ENCODE data around the gene MTMR6.

MTMR6 gene

GRCh38 chr13:25233861-25234260, 53.4 kb downstream of the MTMR6 start:
- no peak for DNase-seq

GRCh38 chr13:25232937-25233515, 54.3 kb downstream of the MTMR6 start:
- H3K4me3 ChIP-seq (ENCODE audit: low read length) = no peak overlapping the region
- H3K27ac ChIP-seq (ENCODE audit: low read length) = no peak overlapping the region
- H3K9me3 ChIP-seq (replicated peaks; ENCODE audit: insufficient read depth, low read length) = no peaks in the 10 kb centered on the region
- no peaks in the 10 kb centered on the region for H4K20me1 ChIP-seq (ENCODE audit: insufficient read depth, low read length)
- no peaks in the 10 kb centered on the region for H3K9me2 ChIP-seq (replicated peaks; ENCODE audit: insufficient read depth, low read length)
- H3F3A ChIP-seq (ENCODE audit: insufficient read depth, low read length) = no peaks in the 10 kb centered on the region
- H3K4me2 ChIP-seq (ENCODE audit: low read depth, low read length) = no peak overlapping the region
- TF ChIP-seq EZH2 (optimal IDR thresholded peaks at IDR 0.05; ENCODE audit: low read depth, low read length) (no peak), EZH2phosphoT487 (IDR thresholded peaks at IDR 0.05; ENCODE audit: low read length) (no peak), CTCF (IDR thresholded peaks at IDR 0.05; ENCODE audit: low read length) (peak; percentile 40)
- H3K36me3 ChIP-seq (replicated peaks; ENCODE audit: insufficient read depth, low read length) = no peaks in the 10 kb centered on the region
- no peak overlapping the region for H2AFZ ChIP-seq (ENCODE audit: low read length)
- no peaks in the 10 kb centered on the region for H3K4me1 ChIP-seq (ENCODE audit: low read length)
- H3K79me2 ChIP-seq (ENCODE audit: low read length) = no peaks in the 10 kb centered on the region
- H3K27me3 ChIP-seq (replicated peaks; ENCODE audit: insufficient read depth, low read length) = no peaks in the 10 kb centered on the region
- no peak for DNase-seq
- H3K9ac ChIP-seq (ENCODE audit: low read length) = no peak overlapping the region

More at GRCh38 chr13:25233861-25234260, 53.4 kb downstream of the MTMR6 start:
- no peaks in the 10 kb centered on the region for H3K9me3 ChIP-seq (replicated peaks; ENCODE audit: insufficient read depth, low read length)
- TF ChIP-seq EZH2 (optimal IDR thresholded peaks at IDR 0.05; ENCODE audit: low read depth, low read length) (no peak), EZH2phosphoT487 (IDR thresholded peaks at IDR 0.05; ENCODE audit: low read length) (no peak), CTCF (IDR thresholded peaks at IDR 0.05; ENCODE audit: low read length) (no peak)
- H3K27ac ChIP-seq (ENCODE audit: low read length) = no peak overlapping the region
- H3K9ac ChIP-seq (ENCODE audit: low read length) = no peak overlapping the region
- H3F3A ChIP-seq (ENCODE audit: insufficient read depth, low read length) = no peaks in the 10 kb centered on the region
- H3K27me3 ChIP-seq (replicated peaks; ENCODE audit: insufficient read depth, low read length) = no peaks in the 10 kb centered on the region
- H2AFZ ChIP-seq (ENCODE audit: low read length) = no peak overlapping the region
- no peaks in the 10 kb centered on the region for H3K9me2 ChIP-seq (replicated peaks; ENCODE audit: insufficient read depth, low read length)
- no peaks in the 10 kb centered on the region for H3K36me3 ChIP-seq (replicated peaks; ENCODE audit: insufficient read depth, low read length)
- no peak overlapping the region for H3K4me2 ChIP-seq (ENCODE audit: low read depth, low read length)
- H3K4me3 ChIP-seq (ENCODE audit: low read length) = no peak overlapping the region
- no peaks in the 10 kb centered on the region for H3K79me2 ChIP-seq (ENCODE audit: low read length)
- H4K20me1 ChIP-seq (ENCODE audit: insufficient read depth, low read length) = no peaks in the 10 kb centered on the region
- no peaks in the 10 kb centered on the region for H3K4me1 ChIP-seq (ENCODE audit: low read length)

GRCh38 chr13:25231517-25231916, 55.8 kb downstream of the MTMR6 start:
- H3K9me2 ChIP-seq (replicated peaks; ENCODE audit: insufficient read depth, low read length) = no peaks in the 10 kb centered on the region
- H3K27me3 ChIP-seq (replicated peaks; ENCODE audit: insufficient read depth, low read length) = no peaks in the 10 kb centered on the region
- TF ChIP-seq EZH2 (optimal IDR thresholded peaks at IDR 0.05; ENCODE audit: low read depth, low read length) (no peak), EZH2phosphoT487 (IDR thresholded peaks at IDR 0.05; ENCODE audit: low read length) (no peak), CTCF (IDR thresholded peaks at IDR 0.05; ENCODE audit: low read length) (no peak)
- DNase-seq = no peak
- H3K9me3 ChIP-seq (replicated peaks; ENCODE audit: insufficient read depth, low read length) = no peaks in the 10 kb centered on the region
- no peak overlapping the region for H2AFZ ChIP-seq (ENCODE audit: low read length)
- H3K4me3 ChIP-seq (ENCODE audit: low read length) = no peak overlapping the region
- H3K4me1 ChIP-seq (ENCODE audit: low read length) = no peaks in the 10 kb centered on the region
- no peak overlapping the region for H3K4me2 ChIP-seq (ENCODE audit: low read depth, low read length)
- H3K9ac ChIP-seq (ENCODE audit: low read length) = no peak overlapping the region
- no peak overlapping the region for H3K27ac ChIP-seq (ENCODE audit: low read length)
- H4K20me1 ChIP-seq (ENCODE audit: insufficient read depth, low read length) = no peaks in the 10 kb centered on the region
- no peaks in the 10 kb centered on the region for H3K36me3 ChIP-seq (replicated peaks; ENCODE audit: insufficient read depth, low read length)
- H3F3A ChIP-seq (ENCODE audit: insufficient read depth, low read length) = no peaks in the 10 kb centered on the region
- H3K79me2 ChIP-seq (ENCODE audit: low read length) = no peaks in the 10 kb centered on the region

Data from MM.1S (cell line).